ENCODE measurements around the gene PARD3B.

DNA sequence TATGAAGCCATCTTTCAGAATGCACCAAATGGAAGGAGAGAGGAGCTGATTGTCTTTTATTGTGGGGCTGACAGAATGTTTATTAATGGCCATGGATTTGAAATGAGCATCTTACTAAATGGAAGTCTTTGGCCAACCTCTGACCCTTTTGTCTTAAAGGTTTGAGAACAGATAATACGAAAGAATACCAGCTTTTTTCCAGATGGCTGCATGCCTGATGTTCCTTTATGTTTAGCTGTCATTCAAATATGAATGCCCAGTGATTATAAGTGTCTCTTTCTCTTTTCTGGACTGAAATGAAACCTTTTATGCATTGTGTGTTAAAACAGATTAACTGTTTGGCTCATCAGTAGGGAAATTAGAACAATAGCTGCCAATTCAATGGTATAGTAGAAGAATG is 46.0 kb downstream of the PARD3B start:
- TF ChIP-seq POLR2AphosphoS5 (IDR thresholded peaks at IDR 0.05) = no peak
- TF ChIP-seq, protein P1, sequence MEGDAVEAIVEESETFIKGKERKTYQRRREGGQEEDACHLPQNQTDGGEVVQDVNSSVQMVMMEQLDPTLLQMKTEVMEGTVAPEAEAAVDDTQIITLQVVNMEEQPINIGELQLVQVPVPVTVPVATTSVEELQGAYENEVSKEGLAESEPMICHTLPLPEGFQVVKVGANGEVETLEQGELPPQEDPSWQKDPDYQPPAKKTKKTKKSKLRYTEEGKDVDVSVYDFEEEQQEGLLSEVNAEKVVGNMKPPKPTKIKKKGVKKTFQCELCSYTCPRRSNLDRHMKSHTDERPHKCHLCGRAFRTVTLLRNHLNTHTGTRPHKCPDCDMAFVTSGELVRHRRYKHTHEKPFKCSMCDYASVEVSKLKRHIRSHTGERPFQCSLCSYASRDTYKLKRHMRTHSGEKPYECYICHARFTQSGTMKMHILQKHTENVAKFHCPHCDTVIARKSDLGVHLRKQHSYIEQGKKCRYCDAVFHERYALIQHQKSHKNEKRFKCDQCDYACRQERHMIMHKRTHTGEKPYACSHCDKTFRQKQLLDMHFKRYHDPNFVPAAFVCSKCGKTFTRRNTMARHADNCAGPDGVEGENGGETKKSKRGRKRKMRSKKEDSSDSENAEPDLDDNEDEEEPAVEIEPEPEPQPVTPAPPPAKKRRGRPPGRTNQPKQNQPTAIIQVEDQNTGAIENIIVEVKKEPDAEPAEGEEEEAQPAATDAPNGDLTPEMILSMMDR (IDR thresholded peaks at IDR 0.05) = no peak
- TF ChIP-seq POLR2A (IDR thresholded peaks at IDR 0.05) = no peak

All from prostate gland (tissue), 2 donors.